ACC112 (cell line): ENCODE results near the gene ADAM17.
"Not testable (repeated sequence)": the region's sequence is repeated elsewhere in the genome, so short reads cannot be mapped to it uniquely, and the experiment has no call there.

ENCODE experiments used
- H2AFZ ChIP-seq: fragments of 200-600 bp; sonication (generic); one replicate; pipeline ENCODE4 v1.6.0; 2017; ENCODE audit warnings: antibody characterized with exemption, low read length; ENCODE audit not compliant: unreplicated experiment
- H3K27ac ChIP-seq: fragments of 200-600 bp; sonication (generic); 2 replicates; pipeline ENCODE4 v1.5.1; 2014; ENCODE audit warnings: low read depth, mild to moderate bottlenecking, antibody characterized with exemption, low read length, moderate library complexity
- H3K27me3 ChIP-seq: fragments of 200-600 bp; sonication (generic); 2 replicates; pipeline ENCODE4 v1.6.1; 2014; ENCODE audit warnings: mild to moderate bottlenecking, antibody characterized with exemption, low read length, moderate library complexity, mixed read lengths; ENCODE audit not compliant: insufficient read depth
- H3K36me3 ChIP-seq: fragments of 200-600 bp; sonication (generic); 2 replicates; pipeline ENCODE4 v1.6.1; 2016; ENCODE audit warnings: mild to moderate bottlenecking, antibody characterized with exemption, low read length, moderate library complexity, mixed read lengths; ENCODE audit not compliant: insufficient read depth
- H3K4me1 ChIP-seq: fragments of 200-600 bp; sonication (generic); one replicate; pipeline ENCODE4 v1.6.1; 2016; ENCODE audit warnings: low read length, mixed read lengths; ENCODE audit not compliant: insufficient read depth, unreplicated experiment, control insufficient read depth
- H3K4me3 ChIP-seq: fragments of 200-600 bp; sonication (generic); 2 replicates; pipeline ENCODE4 v1.5.1; 2014; ENCODE audit warnings: mild to moderate bottlenecking, low read depth, low read length
- H3K79me2 ChIP-seq: fragments of 200-600 bp; sonication (generic); one replicate; pipeline ENCODE4 v1.6.0; 2016; ENCODE audit warnings: low read length; ENCODE audit not compliant: control insufficient read depth, unreplicated experiment, insufficient read depth

The ADAM17 gene

GRCh38 chr2:9590641-9591040 lies 35.0 kb upstream of the ADAM17 start:
- Histone ChIP-seq H3K4me1 (peaks cover 39% of the 10 kb centered on the region), H2AFZ (no peak overlapping the region), H3K27ac (peak overlapping the region; percentile 38), H3K4me3 (no peak overlapping the region), H3K36me3 (peaks cover 52% of the 10 kb centered on the region), H3K27me3 (no peaks in the 10 kb centered on the region), H3K79me2 (peaks cover 86% of the 10 kb centered on the region)

GRCh38 chr2:9586465-9586864 lies 30.8 kb upstream of the ADAM17 start:
- H3K27me3 ChIP-seq, result no peaks in the 10 kb centered on the region
- peaks cover 49% of the 10 kb centered on the region for H3K79me2 ChIP-seq
- peaks cover 63% of the 10 kb centered on the region for H3K36me3 ChIP-seq
- no peak overlapping the region for H2AFZ ChIP-seq
- H3K27ac ChIP-seq, result no peak overlapping the region
- no peak overlapping the region for H3K4me3 ChIP-seq
- peaks cover 15% of the 10 kb centered on the region for H3K4me1 ChIP-seq

- Histone ChIP-seq H3K4me3 (no peak overlapping the region), H3K4me1 (peaks cover 5% of the 10 kb centered on the region), H3K79me2 (peaks cover 40% of the 10 kb centered on the region), H3K36me3 (peaks cover 54% of the 10 kb centered on the region), H3K27me3 (no peaks in the 10 kb centered on the region), H2AFZ (no peak overlapping the region), H3K27ac (no peak overlapping the region)
Measured at GRCh38 chr2:9585486-9585885, 29.9 kb upstream of the ADAM17 start.

GRCh38 chr2:9584902-9585301 lies 29.3 kb upstream of the ADAM17 start:
- not testable (repeated sequence) for H2AFZ ChIP-seq
- Histone ChIP-seq H3K79me2 (peaks cover 34% of the 10 kb centered on the region), H3K36me3 (peaks cover 48% of the 10 kb centered on the region)

GRCh38 chr2:9582624-9583023 lies 27.0 kb upstream of the ADAM17 start:
- H3K27me3 ChIP-seq, result no peaks in the 10 kb centered on the region
- no peak overlapping the region for H3K4me3 ChIP-seq
- H3K36me3 ChIP-seq, result peaks cover 36% of the 10 kb centered on the region
- H3K4me1 ChIP-seq, result no peaks in the 10 kb centered on the region
- H3K27ac ChIP-seq, result no peak overlapping the region
- no peak overlapping the region for H2AFZ ChIP-seq
- H3K79me2 ChIP-seq, result peaks cover 12% of the 10 kb centered on the region

More at GRCh38 chr2:9584902-9585301, 29.3 kb upstream of the ADAM17 start:
- not testable (repeated sequence) for H3K27me3 ChIP-seq, H3K4me1 ChIP-seq, H3K27ac ChIP-seq, H3K4me3 ChIP-seq

GRCh38 chr2:9578467-9579235 lies 23.0 kb upstream of the ADAM17 start:
- H3K36me3 ChIP-seq, result peaks cover 5% of the 10 kb centered on the region; the same call in 1 of the 2 replicates

GRCh38 chr2:9574331-9574730 lies 18.7 kb upstream of the ADAM17 start:
- H3K79me2 ChIP-seq, result no peaks in the 10 kb centered on the region
- no peak overlapping the region for H2AFZ ChIP-seq
- no peak overlapping the region for H3K27ac ChIP-seq
- no peaks in the 10 kb centered on the region for H3K27me3 ChIP-seq
- no peak overlapping the region for H3K4me3 ChIP-seq
- no peaks in the 10 kb centered on the region for H3K36me3 ChIP-seq
- H3K4me1 ChIP-seq, result peaks cover 18% of the 10 kb centered on the region

More at GRCh38 chr2:9578467-9579235, 23.0 kb upstream of the ADAM17 start:
- H3K27me3 ChIP-seq, result no peaks in the 10 kb centered on the region
- peaks cover 7% of the 10 kb centered on the region for H3K4me1 ChIP-seq
- H3K79me2 ChIP-seq, result no peaks in the 10 kb centered on the region
- H3K4me3 ChIP-seq, result no peak overlapping the region
- H2AFZ ChIP-seq, result no peak overlapping the region
- H3K27ac ChIP-seq, result no peak overlapping the region

GRCh38 chr2:9573840-9574239 lies 18.2 kb upstream of the ADAM17 start:
- Histone ChIP-seq H3K36me3 (no peaks in the 10 kb centered on the region), H3K79me2 (no peaks in the 10 kb centered on the region), H3K27ac (no peak overlapping the region), H2AFZ (no peak overlapping the region), H3K27me3 (no peaks in the 10 kb centered on the region), H3K4me1 (peaks cover 18% of the 10 kb centered on the region), H3K4me3 (no peak overlapping the region)

GRCh38 chr2:9573013-9573720 lies 17.5 kb upstream of the ADAM17 start:
- no peak overlapping the region for H3K4me3 ChIP-seq
- no peaks in the 10 kb centered on the region for H3K27me3 ChIP-seq
- no peak overlapping the region for H2AFZ ChIP-seq
- H3K36me3 ChIP-seq, result no peaks in the 10 kb centered on the region
- no peaks in the 10 kb centered on the region for H3K79me2 ChIP-seq
- peaks cover 18% of the 10 kb centered on the region for H3K4me1 ChIP-seq
- H3K27ac ChIP-seq, result peak overlapping the region; percentile 2; the same call in 1 of the 2 replicates

GRCh38 chr2:9570182-9571060 lies 14.8 kb upstream of the ADAM17 start:
- Histone ChIP-seq H3K4me1 (peaks cover 21% of the 10 kb centered on the region), H3K27me3 (no peaks in the 10 kb centered on the region), H3K36me3 (no peaks in the 10 kb centered on the region)

More at GRCh38 chr2:9570182-9571060, 14.8 kb upstream of the ADAM17 start:
- Histone ChIP-seq H2AFZ (no peak overlapping the region), H3K27ac (no peak overlapping the region), H3K4me3 (no peak overlapping the region), H3K79me2 (no peaks in the 10 kb centered on the region)
